NCI-H2196 (cell line): ENCODE results near the gene GORASP1.

Experiments
- DNase-seq: peaks from one replicate; lab custom pipeline; 2025; ENCODE audit not compliant: unreplicated experiment; lab: John Stamatoyannopoulos, UW

Gene GORASP1

GRCh38 chr3:39126532-39127071 is 19.2 kb upstream of the GORASP1 start:
- DNase-seq, result peak; percentile 3

- DNase-seq, result no peak
Measured at GRCh38 chr3:39125841-39126500, 18.5 kb upstream of the GORASP1 start.

GRCh38 chr3:39124876-39125840 is 17.7 kb upstream of the GORASP1 start:
- DNase-seq, result peak; percentile 4

- no peak for DNase-seq
Measured at GRCh38 chr3:39122813-39123212, 15.4 kb upstream of the GORASP1 start.

- no peak for DNase-seq
Measured at GRCh38 chr3:39121621-39122020, 14.2 kb upstream of the GORASP1 start.

GRCh38 chr3:39118931-39119660 is 11.7 kb upstream of the GORASP1 start:
- no peak for DNase-seq

- DNase-seq, result no peak
Measured at GRCh38 chr3:39118079-39118478, 10.7 kb upstream of the GORASP1 start.

- no peak for DNase-seq
Measured at GRCh38 chr3:39115870-39116269, 8.4 kb upstream of the GORASP1 start.

- DNase-seq, result no peak
Measured at GRCh38 chr3:39114456-39114855, 7.0 kb upstream of the GORASP1 start.

- DNase-seq, result no peak
Measured at GRCh38 chr3:39113291-39113690, 5.9 kb upstream of the GORASP1 start.

- DNase-seq, result no peak
Measured at GRCh38 chr3:39112535-39112934, 5.1 kb upstream of the GORASP1 start.

- no peak for DNase-seq
Measured at GRCh38 chr3:39112113-39112512, 4.7 kb upstream of the GORASP1 start.

- DNase-seq, result no peak
Measured at GRCh38 chr3:39110041-39110639, 2.7 kb upstream of the GORASP1 start.

- DNase-seq, result no peak
Measured at GRCh38 chr3:39109086-39109485, 1.7 kb upstream of the GORASP1 start.

GRCh38 chr3:39108200-39108710 is 828 bp upstream of the GORASP1 start:
- DNase-seq, result no peak

GRCh38 chr3:39106851-39107387 is 508 bp downstream of the GORASP1 start:
- DNase-seq, result no peak

- DNase-seq, result no peak
Measured at GRCh38 chr3:39106281-39106811, 1.1 kb downstream of the GORASP1 start.

GRCh38 chr3:39105687-39106063 is 1.8 kb downstream of the GORASP1 start:
- no peak for DNase-seq

GRCh38 chr3:39104961-39105686 is 2.3 kb downstream of the GORASP1 start:
- no peak for DNase-seq
